Measurements from ENCODE around the gene METTL17.
"Not testable (repeated sequence)": the region's sequence is repeated elsewhere in the genome, so short reads cannot be mapped to it uniquely, and the experiment has no call there.

METTL17 gene

DNA sequence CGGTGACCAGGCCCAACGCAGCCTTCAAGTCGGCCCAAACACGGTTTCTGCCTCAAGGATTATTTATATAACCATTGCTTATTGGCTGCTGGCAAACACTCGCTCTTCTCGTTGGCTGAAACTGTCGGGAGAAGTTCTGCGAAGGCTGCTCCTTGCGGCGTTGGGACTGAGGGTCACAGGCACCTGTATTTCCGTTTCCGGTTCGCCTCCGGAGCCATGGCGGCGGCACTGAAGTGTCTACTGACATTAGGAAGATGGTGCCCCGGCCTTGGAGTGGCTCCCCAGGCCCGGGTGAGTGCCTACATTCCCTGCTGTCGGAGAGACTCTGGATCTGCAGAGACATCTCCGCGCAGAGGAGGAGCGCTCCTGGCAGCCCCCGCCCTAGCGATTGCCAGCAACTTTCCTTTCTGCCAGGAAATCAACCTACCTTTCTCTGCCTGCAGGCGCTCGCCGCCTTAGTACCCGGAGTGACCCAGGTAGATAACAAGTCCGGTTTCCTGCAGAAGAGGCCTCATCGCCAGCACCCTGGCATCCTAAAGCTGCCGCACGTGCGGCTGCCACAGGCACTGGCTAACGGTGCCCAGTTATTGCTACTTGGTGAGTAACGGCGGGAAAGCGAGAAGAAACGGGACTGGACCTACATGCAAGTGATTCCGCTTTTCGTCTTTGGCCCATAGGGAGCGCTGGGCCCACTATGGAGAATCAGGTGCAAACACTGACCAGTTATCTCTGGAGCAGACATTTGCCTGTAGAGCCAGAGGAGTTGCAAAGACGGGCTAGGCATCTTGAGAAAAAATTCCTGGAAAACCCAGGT, at the start of gene METTL17:
METTL17 (plus strand) TSS at position 194 of the 814 bp plus-strand sequence; CDS start at position 217, 23 bp downstream.
- H3K27me3 ChIP-seq (ENCODE audit: control insufficient read depth, insufficient read depth, low read length): no peaks in the 10 kb centered on the region
- peak within 1 kb of the TSS; percentile 81 for H3K27ac ChIP-seq (ENCODE audit: low read depth, low read length)
- H3K9me3 ChIP-seq (ENCODE audit: control insufficient read depth, insufficient read depth, low read length): no peaks in the 10 kb centered on the region
- peaks cover 33% of the 10 kb centered on the region for H3K36me3 ChIP-seq (ENCODE audit: control insufficient read depth, insufficient read depth, low read length)
- peak within 1 kb of the TSS; percentile 66 for H3K9ac ChIP-seq (ENCODE audit: low read depth, low read length)
- H3K4me3 ChIP-seq (ENCODE audit: low read depth, low read length): peak within 1 kb of the TSS; percentile 71
- peaks cover 8% of the 10 kb centered on the region; the same call in 1 of the 2 replicates for H3K4me1 ChIP-seq (ENCODE audit: control insufficient read depth, insufficient read depth, low read length)

DNA sequence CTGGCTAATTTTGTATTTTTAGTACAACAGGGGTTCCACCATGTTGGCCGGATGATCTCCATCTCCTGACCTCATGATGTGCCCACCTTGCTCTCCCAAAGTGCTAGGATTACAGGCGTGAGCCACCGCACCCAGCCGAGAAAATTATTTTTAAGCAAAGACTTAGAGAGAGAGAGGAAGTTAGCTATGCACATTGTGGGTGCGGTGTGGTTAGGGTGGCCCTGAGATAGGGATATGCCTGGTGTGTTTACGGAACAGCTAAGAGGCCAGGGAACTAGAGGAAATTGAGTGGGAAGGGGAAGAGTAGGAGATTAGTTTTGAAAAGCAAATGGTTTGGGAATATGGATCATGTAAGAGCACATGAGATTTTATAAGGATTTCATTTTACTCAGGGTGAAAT, 44.6 kb upstream of the METTL17 start:
- H3K4me1 ChIP-seq (ENCODE audit: control insufficient read depth, insufficient read depth, low read length); H3K4me3 ChIP-seq (ENCODE audit: low read depth, low read length); H3K27me3 ChIP-seq (ENCODE audit: control insufficient read depth, insufficient read depth, low read length); H3K9me3 ChIP-seq (ENCODE audit: control insufficient read depth, insufficient read depth, low read length); H3K36me3 ChIP-seq (ENCODE audit: control insufficient read depth, insufficient read depth, low read length); H3K27ac ChIP-seq (ENCODE audit: low read depth, low read length); H3K9ac ChIP-seq (ENCODE audit: low read depth, low read length): not testable (repeated sequence)

GRCh38 chr14:20946707-20947106, 43.1 kb upstream of the METTL17 start:
- H3K36me3 ChIP-seq (ENCODE audit: control insufficient read depth, insufficient read depth, low read length); H3K9ac ChIP-seq (ENCODE audit: low read depth, low read length); H3K9me3 ChIP-seq (ENCODE audit: control insufficient read depth, insufficient read depth, low read length); H3K4me1 ChIP-seq (ENCODE audit: control insufficient read depth, insufficient read depth, low read length); H3K27ac ChIP-seq (ENCODE audit: low read depth, low read length); H3K27me3 ChIP-seq (ENCODE audit: control insufficient read depth, insufficient read depth, low read length); H3K4me3 ChIP-seq (ENCODE audit: low read depth, low read length): not testable (repeated sequence)

DNA sequence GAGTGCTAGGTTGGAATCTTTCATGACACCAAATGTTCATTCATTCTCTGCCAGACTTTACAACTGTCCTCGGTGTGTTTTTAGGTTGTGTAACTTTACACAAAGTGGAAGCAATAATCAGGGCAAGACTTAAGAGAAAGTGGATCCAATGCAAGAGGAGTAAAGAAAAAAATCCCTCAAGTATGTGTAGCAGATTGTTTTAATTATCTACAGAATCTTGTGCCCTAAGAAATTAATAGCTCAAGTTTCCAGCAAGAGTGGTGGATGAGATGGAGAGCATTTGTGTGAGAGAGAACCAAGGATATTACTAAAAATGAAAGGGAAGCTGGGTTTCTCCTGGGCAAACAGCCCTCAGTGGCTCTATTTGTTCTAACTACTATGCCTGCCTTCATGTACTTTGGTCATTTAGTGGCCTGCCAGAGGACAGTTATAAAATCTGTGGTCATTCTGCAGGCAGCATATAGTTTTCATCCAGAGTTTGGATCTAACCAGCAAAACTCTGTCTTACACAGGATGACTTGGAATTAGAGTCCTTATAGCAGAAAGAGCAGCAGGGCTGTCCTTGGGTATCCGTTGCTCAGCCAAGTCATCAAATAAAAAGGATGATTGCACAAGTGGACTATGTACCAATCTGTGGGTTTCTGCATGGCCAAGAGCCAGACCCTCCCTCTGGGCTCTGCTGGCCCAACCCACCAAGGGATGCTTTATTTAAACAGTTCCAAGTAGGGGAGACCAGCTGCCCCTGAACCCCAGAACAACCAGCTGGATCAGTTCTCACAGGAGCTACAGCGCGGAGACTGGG, 34.8 kb upstream of the METTL17 start, which contains the start of gene RNASE2:
RNASE2 (plus strand) TSS at position 752 of the 802 bp plus-strand sequence. CDS start 285 bp downstream, outside the sequence.
- H3K4me1 ChIP-seq (ENCODE audit: control insufficient read depth, insufficient read depth, low read length); H3K4me3 ChIP-seq (ENCODE audit: low read depth, low read length); H3K9ac ChIP-seq (ENCODE audit: low read depth, low read length); H3K36me3 ChIP-seq (ENCODE audit: control insufficient read depth, insufficient read depth, low read length); H3K27ac ChIP-seq (ENCODE audit: low read depth, low read length); H3K9me3 ChIP-seq (ENCODE audit: control insufficient read depth, insufficient read depth, low read length); H3K27me3 ChIP-seq (ENCODE audit: control insufficient read depth, insufficient read depth, low read length): not testable (repeated sequence)

GRCh38 chr14:20955538-20955873, 34.3 kb upstream of the METTL17 start:
- H3K9me3 ChIP-seq (ENCODE audit: control insufficient read depth, insufficient read depth, low read length); H3K4me1 ChIP-seq (ENCODE audit: control insufficient read depth, insufficient read depth, low read length); H3K27me3 ChIP-seq (ENCODE audit: control insufficient read depth, insufficient read depth, low read length); H3K27ac ChIP-seq (ENCODE audit: low read depth, low read length); H3K36me3 ChIP-seq (ENCODE audit: control insufficient read depth, insufficient read depth, low read length); H3K9ac ChIP-seq (ENCODE audit: low read depth, low read length); H3K4me3 ChIP-seq (ENCODE audit: low read depth, low read length): not testable (repeated sequence)

GRCh38 chr14:20956376-20956976, 33.3 kb upstream of the METTL17 start:
- no peak overlapping the region for H3K4me3 ChIP-seq (ENCODE audit: low read depth, low read length)
- 0 out of 2 replicates have a peak, but pooled peaks cover 3% of the 10 kb centered on the region for H3K27me3 ChIP-seq (ENCODE audit: control insufficient read depth, insufficient read depth, low read length)
- H3K9ac ChIP-seq (ENCODE audit: low read depth, low read length): no peak overlapping the region
- H3K9me3 ChIP-seq (ENCODE audit: control insufficient read depth, insufficient read depth, low read length): no peaks in the 10 kb centered on the region
- no peak overlapping the region for H3K27ac ChIP-seq (ENCODE audit: low read depth, low read length)
- H3K36me3 ChIP-seq (ENCODE audit: control insufficient read depth, insufficient read depth, low read length): no peaks in the 10 kb centered on the region
- peaks cover 3% of the 10 kb centered on the region; the same call in 1 of the 2 replicates for H3K4me1 ChIP-seq (ENCODE audit: control insufficient read depth, insufficient read depth, low read length)

GRCh38 chr14:20958946-20959345, 30.8 kb upstream of the METTL17 start:
- H3K27me3 ChIP-seq (ENCODE audit: control insufficient read depth, insufficient read depth, low read length); H3K9ac ChIP-seq (ENCODE audit: low read depth, low read length); H3K36me3 ChIP-seq (ENCODE audit: control insufficient read depth, insufficient read depth, low read length); H3K27ac ChIP-seq (ENCODE audit: low read depth, low read length); H3K4me3 ChIP-seq (ENCODE audit: low read depth, low read length); H3K9me3 ChIP-seq (ENCODE audit: control insufficient read depth, insufficient read depth, low read length); H3K4me1 ChIP-seq (ENCODE audit: control insufficient read depth, insufficient read depth, low read length): not testable (repeated sequence)

- Histone ChIP-seq H3K4me1 (ENCODE audit: control insufficient read depth, insufficient read depth, low read length) (peaks cover 5% of the 10 kb centered on the region; the same call in 1 of the 2 replicates), H3K9ac (ENCODE audit: low read depth, low read length) (no peak overlapping the region), H3K27ac (ENCODE audit: low read depth, low read length) (no peak overlapping the region), H3K36me3 (ENCODE audit: control insufficient read depth, insufficient read depth, low read length) (no peaks in the 10 kb centered on the region), H3K4me3 (ENCODE audit: low read depth, low read length) (no peak overlapping the region), H3K9me3 (ENCODE audit: control insufficient read depth, insufficient read depth, low read length) (no peaks in the 10 kb centered on the region), H3K27me3 (ENCODE audit: control insufficient read depth, insufficient read depth, low read length) (peaks cover 11% of the 10 kb centered on the region; the same call in 1 of the 2 replicates)
Observed at GRCh38 chr14:20969336-20969735, 20.4 kb upstream of the METTL17 start.

GRCh38 chr14:20970647-20970982, 19.2 kb upstream of the METTL17 start:
- Histone ChIP-seq H3K9ac (ENCODE audit: low read depth, low read length) (no peak overlapping the region), H3K4me1 (ENCODE audit: control insufficient read depth, insufficient read depth, low read length) (peaks cover 5% of the 10 kb centered on the region; the same call in 1 of the 2 replicates), H3K9me3 (ENCODE audit: control insufficient read depth, insufficient read depth, low read length) (no peaks in the 10 kb centered on the region), H3K27me3 (ENCODE audit: control insufficient read depth, insufficient read depth, low read length) (peaks cover 11% of the 10 kb centered on the region; the same call in 1 of the 2 replicates), H3K36me3 (ENCODE audit: control insufficient read depth, insufficient read depth, low read length) (no peaks in the 10 kb centered on the region), H3K4me3 (ENCODE audit: low read depth, low read length) (peak overlapping the region; percentile 71), H3K27ac (ENCODE audit: low read depth, low read length) (no peak overlapping the region)

GRCh38 chr14:20970983-20971704, 18.6 kb upstream of the METTL17 start:
- H3K9me3 ChIP-seq (ENCODE audit: control insufficient read depth, insufficient read depth, low read length): no peaks in the 10 kb centered on the region
- H3K36me3 ChIP-seq (ENCODE audit: control insufficient read depth, insufficient read depth, low read length): no peaks in the 10 kb centered on the region
- peak overlapping the region; percentile 71 for H3K4me3 ChIP-seq (ENCODE audit: low read depth, low read length)
- peaks cover 5% of the 10 kb centered on the region; the same call in 1 of the 2 replicates for H3K4me1 ChIP-seq (ENCODE audit: control insufficient read depth, insufficient read depth, low read length)
- peak overlapping the region; percentile 57 for H3K9ac ChIP-seq (ENCODE audit: low read depth, low read length)
- H3K27me3 ChIP-seq (ENCODE audit: control insufficient read depth, insufficient read depth, low read length): peaks cover 11% of the 10 kb centered on the region; the same call in 1 of the 2 replicates
- peak overlapping the region; percentile 48 for H3K27ac ChIP-seq (ENCODE audit: low read depth, low read length)

All from HUES48 (cell line).